Measurements from ENCODE around the gene WDR49. TPM values are rescaled to one million over a fixed set of nuclear protein-coding genes. Genes with fewer than 3 reads are reported as not detected.

WDR49 gene
- total RNA-seq, 1 experiment from 2014 or later, result 1.3 TPM

- Mint-ChIP-seq H3K27me3 (ENCODE audit: low read depth) (no peaks in the 10 kb centered on the region; the same call in 1 of the 2 replicates), H3K9me3 (no peaks in the 10 kb centered on the region), H3K36me3 (ENCODE audit: insufficient read depth in 1 of 3, low read depth in 3 of 3) (no peaks in the 10 kb centered on the region), H3K4me3 (no peak overlapping the region), H3K4me1 (no peaks in the 10 kb centered on the region), H3K27ac (no peak overlapping the region)
- no peaks in the 10 kb centered on the region for H4K20me1 ChIP-seq (ENCODE audit: control insufficient read depth, insufficient read depth, insufficient read length)
- no peak overlapping the region for H3T11ph ChIP-seq (ENCODE audit: low read length)
- no peak overlapping the region for H2BK12ac ChIP-seq (ENCODE audit: insufficient read length, low read depth, low read length)
- no peak overlapping the region for H3K18ac ChIP-seq (ENCODE audit: insufficient read length, low read depth, low read length)
- H4K8ac ChIP-seq (replicated peaks; ENCODE audit: insufficient read length, low read depth, low read length), result no peak overlapping the region
- DNase-seq, result no peak
- no peak overlapping the region for H4K91ac ChIP-seq (ENCODE audit: insufficient read length, low read depth, low read length)
- no peak overlapping the region for H3K4ac ChIP-seq (ENCODE audit: low read depth, low read length)
- no peak overlapping the region for H2BK15ac ChIP-seq (ENCODE audit: low read depth, low read length)
- H3K23ac ChIP-seq (ENCODE audit: insufficient read length, low read depth, low read length), result no peak overlapping the region
- H3K14ac ChIP-seq (ENCODE audit: insufficient read depth, low read length), result no peak overlapping the region
- H3K9ac ChIP-seq (ENCODE audit: extremely low read depth, insufficient read length, low read length), result no peak overlapping the region
- no peak overlapping the region for H2BK5ac ChIP-seq (ENCODE audit: insufficient read length, low read length)
- H3K27ac ChIP-seq (ENCODE audit: insufficient read length, low read depth, low read length), result no peak overlapping the region
- H3K4me2 ChIP-seq (ENCODE audit: insufficient read depth, insufficient read length, low read length), result no peak overlapping the region
- no peak overlapping the region for H3K56ac ChIP-seq (ENCODE audit: insufficient read length, low read depth, low read length)
- H2BK120ac ChIP-seq (ENCODE audit: low read depth, low read length, poor library complexity, severe bottlenecking), result no peak overlapping the region
- H3K9me3 ChIP-seq (ENCODE audit: control insufficient read depth, low read depth, low read length), result no peaks in the 10 kb centered on the region
- no peak overlapping the region for H2BK20ac ChIP-seq (ENCODE audit: low read depth, low read length, poor library complexity, severe bottlenecking)
- no peaks in the 10 kb centered on the region for H3K23me2 ChIP-seq (ENCODE audit: insufficient read length, low read depth, low read length, poor library complexity, severe bottlenecking)
- no peaks in the 10 kb centered on the region for H3K79me2 ChIP-seq (ENCODE audit: insufficient read depth, low read length)
- no peak overlapping the region for H2AK5ac ChIP-seq (ENCODE audit: insufficient read length, low read length)
- TF ChIP-seq CTCF (conservative IDR thresholded peaks at IDR 0.05), result no peak
- H3K27me3 ChIP-seq (ENCODE audit: insufficient read depth, low read length), result no peaks in the 10 kb centered on the region
- no peak overlapping the region for H4K5ac ChIP-seq (ENCODE audit: insufficient read length, low read depth, low read length)
- no peaks in the 10 kb centered on the region for H3K4me1 ChIP-seq (ENCODE audit: insufficient read depth, low read length)
- H2AFZ ChIP-seq (ENCODE audit: low read length), result no peak overlapping the region
- no peaks in the 10 kb centered on the region for H3K79me1 ChIP-seq (ENCODE audit: insufficient read depth, low read depth, low read length, poor library complexity, severe bottlenecking)
Observed at GRCh38 chr3:167626490-167626889, 27.3 kb downstream of the WDR49 start.

All from H9 (cell line).